ENCODE data around the gene OCIAD1.
"Not testable (repeated sequence)": the region's sequence is repeated elsewhere in the genome, so short reads cannot be mapped to it uniquely, and the experiment has no call there.

The OCIAD1 gene

GRCh38 chr4:48889750-48890149, 58.9 kb downstream of the OCIAD1 start:
- DNase-seq (ENCODE audit: low read depth in 4 of 4, low spot score in 1 of 4), result not testable (repeated sequence)

- DNase-seq (ENCODE audit: low read depth in 4 of 4, low spot score in 1 of 4), result no peak
Observed at GRCh38 chr4:48891028-48891619, 60.2 kb downstream of the OCIAD1 start.

DNA sequence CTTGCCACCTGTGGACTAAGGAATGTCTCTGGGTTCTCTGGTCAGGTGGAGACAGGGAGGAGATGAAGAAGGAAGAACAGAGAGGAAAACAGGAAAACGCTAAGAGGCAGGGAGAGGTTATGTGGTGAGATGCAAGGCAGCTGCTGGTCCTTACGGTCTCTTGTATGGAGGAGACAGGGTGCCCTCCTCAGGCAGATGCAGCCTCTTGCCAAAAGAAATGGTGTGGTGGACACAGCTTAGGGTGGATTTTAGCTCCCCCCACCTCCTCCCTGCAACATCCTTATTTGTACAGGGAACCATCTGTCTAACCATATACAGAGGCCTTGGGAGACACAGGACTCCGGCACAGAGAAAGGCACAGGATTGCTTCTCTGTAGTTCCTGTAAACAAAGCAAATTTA, 66.0 kb downstream of the OCIAD1 start:
- no peak for DNase-seq (ENCODE audit: low read depth in 4 of 4, low spot score in 1 of 4)

DNA sequence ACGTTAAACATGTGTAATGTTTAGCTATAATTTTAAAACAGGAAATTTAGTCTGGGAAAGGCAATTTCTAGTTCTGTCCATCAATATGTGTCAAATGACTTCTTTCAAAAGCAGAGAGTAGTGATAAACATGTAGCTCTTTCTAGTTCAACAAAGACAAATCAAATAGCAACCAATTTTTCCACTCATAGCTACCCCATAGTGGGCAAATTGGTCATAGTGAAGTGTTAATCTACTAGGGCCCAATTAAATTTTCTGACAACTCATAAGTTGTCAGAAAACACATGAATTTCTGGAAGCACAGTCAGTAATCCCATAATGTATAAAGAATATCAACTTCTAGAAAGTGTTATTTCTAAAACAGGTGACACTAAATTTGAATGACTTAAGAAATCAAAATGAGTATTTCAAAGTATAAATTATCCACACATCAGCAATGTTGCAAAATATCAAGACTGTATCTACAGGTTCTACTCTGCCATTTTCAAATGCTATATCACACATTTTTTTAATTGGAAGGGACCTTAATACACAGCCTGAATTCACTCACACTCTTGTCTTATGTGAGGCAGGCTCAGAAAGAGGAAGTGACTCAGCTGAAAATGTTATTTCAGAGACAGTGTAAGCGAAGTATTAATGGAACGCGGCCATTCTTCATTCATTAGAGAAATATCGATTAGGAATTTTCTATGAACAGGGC, 68.0 kb downstream of the OCIAD1 start:
- DNase-seq (ENCODE audit: low read depth in 4 of 4, low spot score in 1 of 4), result no peak

GRCh38 chr4:48899432-48899749, 68.5 kb downstream of the OCIAD1 start:
- no peak for DNase-seq (ENCODE audit: low read depth in 4 of 4, low spot score in 1 of 4)

DNA sequence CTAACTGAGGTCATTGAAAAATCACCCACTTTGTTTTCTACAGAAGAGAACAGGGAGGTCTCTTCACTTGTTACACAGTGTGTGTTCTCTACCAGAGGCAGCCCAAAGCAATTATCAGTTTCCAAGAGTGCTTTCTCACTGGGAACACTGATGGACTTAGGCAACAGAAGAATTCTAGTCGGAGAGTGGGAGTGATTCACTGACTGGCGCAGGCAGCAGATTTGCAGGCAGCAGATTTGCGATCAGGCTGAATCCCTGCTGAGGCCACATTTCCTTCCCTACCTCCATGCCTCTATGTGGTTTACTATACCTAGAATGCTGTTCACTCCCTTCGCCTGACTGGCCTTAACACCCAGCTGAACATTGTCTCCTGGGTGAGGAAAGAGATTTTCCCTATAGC, 69.1 kb downstream of the OCIAD1 start:
- no peak for DNase-seq (ENCODE audit: low read depth in 4 of 4, low spot score in 1 of 4)

DNA sequence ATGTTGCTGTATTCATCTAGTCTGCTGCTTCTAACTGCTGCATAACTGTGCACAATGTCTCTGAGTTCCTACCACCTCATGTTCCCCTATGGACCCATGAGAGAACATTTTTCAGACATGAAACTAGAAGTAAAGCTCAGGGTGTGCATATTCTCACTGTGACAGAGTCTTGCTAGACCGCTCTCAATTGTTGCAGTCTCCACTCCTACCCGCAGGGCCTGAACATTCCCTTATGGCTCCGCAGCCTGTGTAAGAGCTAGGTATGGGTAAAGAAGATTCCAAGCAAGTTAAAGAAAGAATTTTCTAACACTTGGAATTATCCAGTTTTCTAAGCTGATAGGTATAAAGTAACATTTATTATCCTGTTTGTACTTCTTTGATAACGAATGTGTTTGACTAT, 70.3 kb downstream of the OCIAD1 start:
- no peak for DNase-seq (ENCODE audit: low read depth in 4 of 4, low spot score in 1 of 4)

GRCh38 chr4:48902266-48902665, 71.4 kb downstream of the OCIAD1 start:
- DNase-seq (ENCODE audit: low read depth in 4 of 4, low spot score in 1 of 4), result no peak

GRCh38 chr4:48904101-48904500, 73.2 kb downstream of the OCIAD1 start:
- no peak for DNase-seq (ENCODE audit: low read depth in 4 of 4, low spot score in 1 of 4)

DNA sequence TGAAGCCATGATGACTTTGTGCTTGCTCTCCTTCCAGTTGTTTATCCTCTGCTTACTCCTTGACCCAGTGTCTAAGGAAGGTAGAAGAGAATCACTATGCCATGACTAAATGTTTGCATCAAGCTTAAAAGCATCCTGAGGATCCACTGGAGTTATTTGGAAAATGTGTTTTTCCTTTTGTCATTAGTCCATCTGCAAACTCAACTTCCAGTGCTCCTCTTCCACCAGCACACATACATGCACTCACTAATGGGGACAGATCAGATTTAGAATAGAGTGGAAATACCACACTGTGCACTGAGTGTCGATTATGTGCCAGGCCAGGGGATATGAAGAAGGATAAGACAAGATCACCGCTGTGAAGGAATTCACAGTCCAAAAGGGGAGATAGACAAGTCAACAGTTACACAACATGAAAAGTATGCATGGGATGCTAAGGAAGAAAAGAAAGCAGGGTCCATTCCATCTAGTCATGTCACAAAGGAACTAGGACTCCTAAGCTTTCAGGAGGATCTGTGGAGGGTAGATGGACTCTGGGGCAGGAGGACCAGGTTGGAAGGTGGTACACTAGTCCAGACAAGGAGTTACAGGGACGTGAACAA, 73.8 kb downstream of the OCIAD1 start:
- DNase-seq (ENCODE audit: low read depth in 4 of 4, low spot score in 1 of 4), result no peak

DNA sequence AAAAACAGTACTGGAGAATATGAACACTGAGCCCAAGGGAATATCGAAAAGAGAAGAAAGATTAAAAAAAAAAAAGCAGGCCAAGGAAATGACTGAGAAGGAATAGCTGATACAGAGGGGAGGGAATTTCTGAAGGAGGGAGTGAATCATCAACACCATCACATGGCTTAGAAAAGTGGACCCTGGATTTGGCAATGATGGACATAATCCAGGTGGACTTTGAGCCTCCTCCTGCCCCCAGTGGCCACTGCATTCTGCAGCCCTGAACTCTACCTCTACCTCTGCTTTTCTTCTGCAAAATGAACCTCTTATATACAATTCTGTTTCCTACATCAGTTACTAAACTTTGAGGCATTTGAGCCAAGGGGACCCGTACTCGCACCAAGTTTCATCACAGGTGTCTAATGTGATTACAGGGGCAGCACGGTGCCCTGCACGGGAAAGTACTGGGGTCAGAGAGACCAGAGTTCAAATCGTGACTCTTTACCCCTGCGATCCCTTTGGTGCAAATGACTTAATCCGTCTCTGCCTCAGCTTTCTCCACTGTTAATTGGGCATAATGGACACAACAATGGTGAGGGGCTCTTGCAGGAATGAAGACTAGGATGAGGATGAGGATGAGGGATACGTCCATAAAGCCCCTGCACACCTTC, 74.6 kb downstream of the OCIAD1 start:
- no peak for DNase-seq (ENCODE audit: low read depth in 4 of 4, low spot score in 1 of 4)

DNA sequence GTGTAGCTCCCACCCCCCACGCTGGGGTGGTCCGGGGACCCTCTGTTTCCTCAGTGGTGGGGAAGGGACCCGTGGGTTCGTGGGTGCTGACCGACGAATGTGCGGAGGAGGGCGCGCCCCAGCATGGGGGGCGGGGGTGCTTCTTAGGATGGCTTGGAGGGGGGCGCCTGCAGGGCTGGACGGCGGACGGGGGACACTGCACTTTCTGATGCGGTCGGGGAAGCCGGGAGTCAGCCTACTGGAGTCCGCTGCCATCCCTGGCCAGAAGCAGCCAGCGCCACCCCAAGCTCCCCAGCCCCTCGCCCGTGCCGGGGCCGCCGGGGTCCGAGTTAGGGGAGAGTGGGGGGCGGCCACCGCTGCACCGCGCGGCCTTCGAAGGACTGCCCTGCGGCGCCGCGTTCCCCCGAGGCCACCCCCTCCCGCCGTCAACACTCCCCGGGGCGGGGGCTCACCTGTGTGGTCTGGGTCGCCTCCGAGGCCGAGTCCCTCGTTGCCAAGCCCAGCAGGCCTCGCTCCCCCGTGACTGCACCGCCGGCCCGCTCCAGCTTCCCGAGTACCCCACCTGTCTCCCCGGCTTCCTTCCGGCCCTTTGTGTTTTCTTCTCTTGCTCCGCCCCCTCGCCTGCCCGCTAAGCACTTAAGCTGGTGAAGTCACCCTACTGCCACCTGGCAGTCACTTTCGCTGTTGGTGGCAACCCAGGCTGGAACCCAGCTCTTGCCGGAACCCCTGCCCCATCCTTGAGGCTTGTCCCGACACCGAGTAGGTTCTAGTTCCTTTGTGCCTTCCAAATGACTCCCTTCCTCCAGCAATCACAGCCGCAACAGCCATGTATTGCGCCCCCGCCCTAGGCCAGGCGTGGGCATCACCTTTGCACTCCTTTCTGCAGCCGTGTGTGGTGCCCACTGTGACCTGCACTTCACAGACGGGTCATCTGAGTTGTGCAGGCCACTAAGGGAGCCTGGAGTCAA, 75.6 kb downstream of the OCIAD1 start, which contains the start of gene OCIAD2:
Gene OCIAD2, minus strand, starts transcription at position 569 of the 968 bp plus-strand sequence. CDS start 2,225 bp downstream, outside the sequence.
- peak; percentile 50 to 76 (median 58) for DNase-seq (ENCODE audit: low read depth in 4 of 4, low spot score in 1 of 4)

GRCh38 chr4:48907706-48908477, 77.0 kb downstream of the OCIAD1 start:
- DNase-seq (ENCODE audit: low read depth in 4 of 4, low spot score in 1 of 4), result no peak

- DNase-seq (ENCODE audit: low read depth in 4 of 4, low spot score in 1 of 4), result no peak
Observed at GRCh38 chr4:48908687-48909086, 77.8 kb downstream of the OCIAD1 start.

DNA sequence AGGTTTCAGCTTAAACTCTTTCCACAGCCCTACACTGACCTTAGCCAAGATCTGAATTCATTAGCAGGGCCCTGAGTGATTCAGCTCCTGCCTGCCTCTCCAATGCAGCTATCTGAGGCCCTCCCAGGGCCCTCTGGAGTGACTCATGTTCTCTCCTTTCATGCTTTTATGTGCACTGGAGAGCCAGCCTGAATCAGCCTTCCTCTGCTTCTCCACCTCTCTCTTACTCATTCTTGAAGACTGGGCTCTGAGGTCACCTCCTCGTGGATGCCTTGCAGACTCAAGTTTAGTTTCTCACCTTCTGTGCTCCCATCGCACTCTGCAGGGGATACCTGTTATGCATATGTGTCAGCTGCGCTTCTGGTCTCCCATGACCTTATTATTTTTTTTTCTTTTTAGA, 78.8 kb downstream of the OCIAD1 start:
- peak; percentile 32 to 65 (median 45) for DNase-seq (ENCODE audit: low read depth in 4 of 4, low spot score in 1 of 4)

GRCh38 chr4:48910511-48910910, 79.6 kb downstream of the OCIAD1 start:
- no peak for DNase-seq (ENCODE audit: low read depth in 4 of 4, low spot score in 1 of 4)
